Progenitor cell of endocrine pancreas (in vitro differentiated cells): ENCODE measurements around the gene CHODL. TPM values are rescaled to one million over a fixed set of nuclear protein-coding genes. Genes with fewer than 3 reads are reported as not detected.

Experiments used
- DNase-seq: peaks from one replicate; pipeline ENCODE4 v3.0.0; 2021; ENCODE audit warnings: low spot score; ENCODE audit not compliant: unreplicated experiment
- H3K27ac Mint-ChIP-seq: 2 replicates; pipeline ENCODE4 v1.8.0; 2021; ENCODE audit warnings: mild to moderate bottlenecking, moderate library complexity, mixed read lengths
- H3K27me3 Mint-ChIP-seq: 2 replicates; pipeline ENCODE4 v1.8.0; 2021; ENCODE audit warnings: mixed read lengths
- H3K36me3 Mint-ChIP-seq: 2 replicates; pipeline ENCODE4 v1.8.0; 2022; ENCODE audit warnings: mixed read lengths; ENCODE audit not compliant: insufficient read depth
- H3K4me1 Mint-ChIP-seq: 2 replicates; pipeline ENCODE4 v1.8.0; 2021; ENCODE audit warnings: low read depth, mixed read lengths
- H3K4me3 Mint-ChIP-seq: 2 replicates; pipeline ENCODE4 v1.8.0; 2021; ENCODE audit warnings: low read depth, mild to moderate bottlenecking, moderate library complexity, mixed read lengths
- H3K9me3 Mint-ChIP-seq: 2 replicates; pipeline ENCODE4 v1.8.0; 2021; ENCODE audit warnings: low read depth, mixed read lengths
- total RNA-seq: library from RNA; stranded (reverse); gene quantifications from 2 replicates; pipeline ENCODE4 v1.2.1, GENCODE V29; 2021
- TF ChIP-seq, protein P1 (sequence below): fragments of 200-600 bp; sonication (generic); IDR thresholded peaks from one replicate; pipeline ENCODE4 v1.5.0; 2021; ENCODE audit warnings: antibody characterized with exemption, mild to moderate bottlenecking; ENCODE audit not compliant: unreplicated experiment

The CHODL gene
- total RNA-seq, 1 donor from 2014 or later, result 0.38 TPM

DNA sequence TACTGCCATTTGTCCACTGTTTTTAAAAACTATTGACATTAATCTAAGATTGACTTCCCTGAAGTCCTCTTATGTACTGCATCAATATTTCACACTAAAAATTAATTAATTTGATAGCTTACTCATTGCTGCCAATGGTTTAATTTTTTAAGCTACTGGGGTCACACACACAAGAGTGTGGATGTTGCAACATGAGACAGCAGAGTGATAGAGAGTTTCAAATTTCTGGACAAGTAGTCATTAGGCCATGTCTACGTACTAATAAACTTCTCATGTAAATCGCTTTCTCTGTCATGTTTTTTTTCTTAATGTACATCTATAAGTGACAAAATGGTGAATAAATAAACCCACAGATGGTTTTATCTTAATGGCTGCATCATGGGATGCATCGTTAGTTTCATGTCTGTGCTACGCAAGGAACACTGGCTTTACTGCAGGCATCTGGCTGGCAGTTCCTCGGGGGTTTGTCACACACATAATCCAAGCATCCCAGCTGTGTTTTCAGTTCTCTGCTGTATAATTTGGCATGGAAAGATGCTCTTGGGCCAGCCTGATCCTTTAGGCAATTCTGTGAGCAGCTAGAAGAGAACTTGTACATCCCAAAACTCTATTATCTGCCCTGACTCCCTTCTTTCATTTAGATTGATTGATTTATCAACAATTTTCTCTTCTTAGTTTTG is 16.4 kb upstream of the CHODL start:
- TF ChIP-seq, protein P1, sequence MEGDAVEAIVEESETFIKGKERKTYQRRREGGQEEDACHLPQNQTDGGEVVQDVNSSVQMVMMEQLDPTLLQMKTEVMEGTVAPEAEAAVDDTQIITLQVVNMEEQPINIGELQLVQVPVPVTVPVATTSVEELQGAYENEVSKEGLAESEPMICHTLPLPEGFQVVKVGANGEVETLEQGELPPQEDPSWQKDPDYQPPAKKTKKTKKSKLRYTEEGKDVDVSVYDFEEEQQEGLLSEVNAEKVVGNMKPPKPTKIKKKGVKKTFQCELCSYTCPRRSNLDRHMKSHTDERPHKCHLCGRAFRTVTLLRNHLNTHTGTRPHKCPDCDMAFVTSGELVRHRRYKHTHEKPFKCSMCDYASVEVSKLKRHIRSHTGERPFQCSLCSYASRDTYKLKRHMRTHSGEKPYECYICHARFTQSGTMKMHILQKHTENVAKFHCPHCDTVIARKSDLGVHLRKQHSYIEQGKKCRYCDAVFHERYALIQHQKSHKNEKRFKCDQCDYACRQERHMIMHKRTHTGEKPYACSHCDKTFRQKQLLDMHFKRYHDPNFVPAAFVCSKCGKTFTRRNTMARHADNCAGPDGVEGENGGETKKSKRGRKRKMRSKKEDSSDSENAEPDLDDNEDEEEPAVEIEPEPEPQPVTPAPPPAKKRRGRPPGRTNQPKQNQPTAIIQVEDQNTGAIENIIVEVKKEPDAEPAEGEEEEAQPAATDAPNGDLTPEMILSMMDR, result no peak
- no peaks in the 10 kb centered on the region for H3K9me3 Mint-ChIP-seq
- no peaks in the 10 kb centered on the region for H3K36me3 Mint-ChIP-seq
- no peak overlapping the region for H3K4me3 Mint-ChIP-seq
- no peak for DNase-seq
- no peaks in the 10 kb centered on the region for H3K27me3 Mint-ChIP-seq
- no peaks in the 10 kb centered on the region for H3K4me1 Mint-ChIP-seq
- no peak overlapping the region for H3K27ac Mint-ChIP-seq

DNA sequence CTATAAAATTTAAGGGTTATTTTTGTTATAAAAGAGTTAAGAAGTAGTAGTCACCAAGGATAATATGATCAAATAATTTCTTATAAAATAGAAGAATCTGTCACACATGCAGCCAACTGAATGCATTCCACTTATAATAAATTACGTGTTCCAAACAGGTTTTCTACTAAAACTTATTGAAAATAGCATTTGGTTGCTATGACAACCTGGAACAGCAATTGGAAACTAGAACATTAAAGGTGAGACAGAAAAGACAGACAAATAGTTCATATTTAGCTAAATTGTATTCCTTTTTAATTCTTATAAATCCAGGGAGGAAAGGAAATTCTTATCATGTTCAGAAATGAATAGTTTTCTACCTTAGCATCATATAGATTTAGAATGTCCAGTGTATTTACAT is 9.1 kb upstream of the CHODL start:
- H3K4me3 Mint-ChIP-seq, result no peak overlapping the region
- no peaks in the 10 kb centered on the region for H3K4me1 Mint-ChIP-seq
- TF ChIP-seq, protein P1, result no peak
- no peaks in the 10 kb centered on the region for H3K36me3 Mint-ChIP-seq
- H3K27me3 Mint-ChIP-seq, result no peaks in the 10 kb centered on the region
- no peak for DNase-seq
- no peak overlapping the region for H3K27ac Mint-ChIP-seq
- peaks cover 3% of the 10 kb centered on the region for H3K9me3 Mint-ChIP-seq

DNA sequence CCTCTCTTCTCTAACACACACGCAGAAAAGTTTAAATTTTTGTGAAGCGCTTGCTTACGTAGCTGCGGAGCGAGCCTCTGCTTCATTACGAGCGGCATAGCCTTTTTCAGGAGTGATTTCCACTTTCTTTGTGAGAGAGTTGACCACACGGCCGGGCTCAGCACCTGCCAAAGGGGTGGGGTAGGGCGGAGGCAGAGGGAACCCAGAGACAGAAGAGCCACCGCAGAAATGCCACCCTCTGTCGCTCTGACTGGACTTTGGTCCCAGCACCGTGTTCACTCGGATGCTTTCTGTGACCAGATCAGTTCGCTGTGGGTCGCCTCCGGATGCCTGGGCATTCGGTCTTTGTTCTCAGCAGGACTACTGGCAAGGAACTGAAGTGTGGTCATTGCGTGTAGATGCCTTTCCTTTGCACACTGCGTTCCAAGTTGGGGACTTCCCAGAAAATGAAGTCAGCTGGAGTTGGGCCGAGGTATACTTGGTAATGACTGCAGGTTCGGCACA is 883 bp downstream of the CHODL start:
- H3K4me3 Mint-ChIP-seq, result peak overlapping the region; percentile 72

DNA sequence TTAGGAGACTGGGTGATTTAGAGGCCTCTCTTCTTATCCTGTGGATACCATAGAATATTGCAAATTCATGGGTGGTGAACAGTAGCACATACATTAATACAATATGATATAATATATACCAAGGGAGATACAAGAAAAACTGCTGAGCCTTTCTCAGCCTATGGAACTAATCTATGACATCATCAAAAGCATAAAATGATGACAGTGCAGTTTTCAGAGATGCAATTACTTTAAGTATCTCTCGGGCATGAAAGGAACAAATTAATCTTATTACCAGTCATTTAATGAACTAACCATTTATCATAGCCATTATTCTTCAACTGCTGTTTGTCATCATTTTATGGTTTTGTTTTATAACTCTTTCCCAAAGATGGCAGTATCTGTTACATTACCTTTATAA is 3.5 kb downstream of the CHODL start:
- no peak for DNase-seq
- H3K4me3 Mint-ChIP-seq, result no peak overlapping the region
- peaks cover 4% of the 10 kb centered on the region for H3K4me1 Mint-ChIP-seq
- H3K36me3 Mint-ChIP-seq, result no peaks in the 10 kb centered on the region
- TF ChIP-seq, protein P1, result no peak
- no peak overlapping the region for H3K27ac Mint-ChIP-seq
- no peaks in the 10 kb centered on the region for H3K9me3 Mint-ChIP-seq
- peaks cover 41% of the 10 kb centered on the region for H3K27me3 Mint-ChIP-seq

More for the DNA sequence above, 883 bp downstream of the CHODL start:
- Mint-ChIP-seq H3K9me3 (no peaks in the 10 kb centered on the region), H3K27me3 (peaks cover 60% of the 10 kb centered on the region), H3K36me3 (no peaks in the 10 kb centered on the region), H3K27ac (no peak overlapping the region), H3K4me1 (peaks cover 4% of the 10 kb centered on the region)
- peak; percentile 11 for DNase-seq
- TF ChIP-seq, protein P1, result no peak

DNA sequence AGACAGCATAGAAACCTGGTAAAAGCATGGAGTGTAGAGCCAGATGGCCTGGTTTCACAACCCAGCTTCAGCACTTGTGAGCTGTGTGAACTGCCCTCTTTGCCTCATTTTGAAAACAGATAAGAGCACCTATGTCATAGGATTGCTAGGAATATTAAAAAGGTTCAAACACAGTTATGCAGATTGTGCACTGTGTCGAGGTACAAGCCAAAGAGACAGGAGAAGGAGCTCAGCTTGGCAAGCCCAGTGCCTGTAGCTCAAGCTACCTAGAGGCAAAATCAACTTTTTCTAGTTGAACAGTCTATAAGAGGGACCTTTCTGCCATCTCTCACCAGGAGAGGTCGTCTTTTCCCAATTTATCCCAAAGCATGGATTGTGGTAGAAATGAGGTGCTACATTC is 5.0 kb downstream of the CHODL start:
- H3K9me3 Mint-ChIP-seq, result no peaks in the 10 kb centered on the region

More for the DNA sequence above, 5.0 kb downstream of the CHODL start:
- DNase-seq, result no peak
- no peaks in the 10 kb centered on the region for H3K36me3 Mint-ChIP-seq
- TF ChIP-seq, protein P1, result peak; percentile 29
- no peak overlapping the region for H3K27ac Mint-ChIP-seq
- H3K4me1 Mint-ChIP-seq, result no peaks in the 10 kb centered on the region
- H3K27me3 Mint-ChIP-seq, result peaks cover 26% of the 10 kb centered on the region
- no peak overlapping the region for H3K4me3 Mint-ChIP-seq
